Natural killer cell (primary cell): ENCODE measurements around the gene ZNF839. TPM values are rescaled to one million over a fixed set of nuclear protein-coding genes. Genes with fewer than 3 reads are reported as not detected.

Source experiments
- ATAC-seq, 3 donors: fragments of 150-1000 bp in 2 of 3; fragments of 200-7000 bp in 1 of 3; cut with Tn5 transposase; 1 replicate in 1 of 3; 2 replicates in 2 of 3; pipeline ENCODE4 v1.10.0; 2021; ENCODE audit warnings: mild to moderate bottlenecking in 2 of 3, moderate library complexity in 2 of 3
- DNase-seq, 2 donors: peaks; one replicate each; pipeline versions ENCODE4 v3.0.0 to v3.0.0-alpha.2; 2013 to 2021; ENCODE audit warnings: mixed read lengths in 1 of 2
- H3K27ac ChIP-seq: one replicate; pipeline ENCODE4 v1.5.1; 2013; ENCODE audit warnings: mild to moderate bottlenecking, low read length
- H3K27me3 ChIP-seq: one replicate; pipeline ENCODE4 v1.6.1; 2013; ENCODE audit warnings: low read length; ENCODE audit not compliant: control insufficient read depth, insufficient read depth
- H3K36me3 ChIP-seq: one replicate; pipeline ENCODE4 v1.6.1; 2013; ENCODE audit warnings: low read length; ENCODE audit not compliant: control insufficient read depth, insufficient read depth
- H3K4me1 ChIP-seq: one replicate; pipeline ENCODE4 v1.6.1; 2013; ENCODE audit warnings: low read length; ENCODE audit not compliant: control insufficient read depth, insufficient read depth
- H3K4me3 ChIP-seq: one replicate; pipeline ENCODE4 v1.5.1; 2013; ENCODE audit warnings: low read length
- H3K9me3 ChIP-seq: one replicate; pipeline ENCODE4 v1.6.1; 2013; ENCODE audit warnings: low read length; ENCODE audit not compliant: control insufficient read depth, insufficient read depth
- H3K27ac Mint-ChIP-seq, 2 donors: one replicate each; pipeline ENCODE4 v1.8.0; 2022; ENCODE audit warnings: mild to moderate bottlenecking in 2 of 2, mixed read lengths in 2 of 2, moderate library complexity in 1 of 2
- H3K27me3 Mint-ChIP-seq, 2 donors: one replicate each; pipeline ENCODE4 v1.8.0; 2022; ENCODE audit warnings: low read depth in 2 of 2, mixed read lengths in 2 of 2
- H3K36me3 Mint-ChIP-seq: one replicate; pipeline ENCODE4 v1.8.0; 2022; ENCODE audit warnings: mixed read lengths
- H3K4me1 Mint-ChIP-seq, 2 donors: one replicate each; pipeline ENCODE4 v1.8.0; 2022; ENCODE audit warnings: mixed read lengths in 2 of 2
- H3K4me3 Mint-ChIP-seq: one replicate; pipeline ENCODE4 v1.8.0; 2022; ENCODE audit warnings: mild to moderate bottlenecking, moderate library complexity, mixed read lengths
- H3K9me3 Mint-ChIP-seq, 2 donors: one replicate each; pipeline ENCODE4 v1.8.0; 2022; ENCODE audit warnings: mixed read lengths in 2 of 2
- CTCF ChIP-seq: fragments of 200-600 bp; IDR thresholded peaks from one replicate; pipeline ENCODE4 v1.8.0; 2022; ENCODE audit warnings: antibody characterized with exemption
- WGBS: methylation state at CpG from one replicate; pipeline ENCODE4 v1.1.7; 2013; ENCODE audit warnings: missing lambda C conversion rate; ENCODE audit not compliant: insufficient coverage; 5-methylcytosine and 5-hydroxymethylcytosine counted together
- intact Hi-C: fragments of 100-400 bp; cut with micrococcal nuclease; formaldehyde crosslinking; loops from one replicate; pipeline ENCODE4 v1.14.2; 2022
- total RNA-seq, 4 donors: library from RNA; stranded (reverse); fragments of 120-200 nt in 1 of 4; gene quantifications; one replicate each; pipeline versions ENCODE4 v1.2.3 to v1.2.4, GENCODE V29; 2013 to 2022

Gene ZNF839
- total RNA-seq, 3 donors from 2014 or later (not counting 1 experiment from before 2014, with no cell fraction given) = 13.3 to 20.4 (median 18.1) TPM

DNA sequence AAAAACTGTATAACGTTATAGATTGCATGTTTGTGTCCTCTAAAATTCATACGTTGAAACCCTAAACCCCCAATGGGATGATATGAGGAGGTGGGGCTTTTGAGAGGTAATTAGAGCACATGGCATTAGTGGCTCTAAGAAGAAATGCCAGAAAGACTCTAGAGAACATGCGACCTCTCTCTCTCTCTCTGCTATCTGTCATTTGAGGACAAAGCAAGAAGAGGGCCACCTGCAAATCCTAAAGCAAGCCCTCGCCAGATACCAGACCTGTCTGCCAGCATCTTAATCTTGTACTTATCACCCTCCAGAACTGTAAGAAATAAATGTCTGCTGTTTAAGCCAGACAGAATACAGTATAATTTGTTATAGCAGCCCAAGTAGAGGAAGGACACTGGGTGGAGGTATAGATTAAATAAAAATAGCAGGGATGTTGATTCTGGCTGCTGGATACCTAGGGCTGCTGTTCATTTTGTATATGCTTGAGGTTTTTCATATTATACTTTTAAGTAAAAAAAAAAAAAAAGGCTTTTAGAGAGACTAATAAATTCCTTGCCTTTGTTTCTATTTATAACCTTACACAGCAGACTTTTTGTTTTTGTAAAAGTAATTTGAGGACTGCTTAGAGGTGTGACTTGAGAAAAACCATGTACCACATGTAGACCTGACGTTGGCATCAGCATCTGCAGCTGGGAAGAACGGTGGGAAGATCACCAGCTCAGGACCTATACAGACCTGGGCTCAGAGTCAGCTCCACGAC lies 41.5 kb upstream of the ZNF839 start:
- intact Hi-C loops = no loop called here
- TF ChIP-seq CTCF = no peak
- H3K27ac ChIP-seq = no peak overlapping the region
- Mint-ChIP-seq H3K36me3 (no peaks in the 10 kb centered on the region), H3K4me1 (no peaks in the 10 kb centered on the region), H3K27me3 (no peaks in the 10 kb centered on the region), H3K9me3 (no peaks in the 10 kb centered on the region), H3K4me3 (no peak overlapping the region), H3K27ac (no peak overlapping the region)
- ATAC-seq (no peak), DNase-seq (no peak)
- H3K36me3 ChIP-seq = no peaks in the 10 kb centered on the region
- no peaks in the 10 kb centered on the region for H3K9me3 ChIP-seq
- H3K27me3 ChIP-seq = no peaks in the 10 kb centered on the region
- 90% methylated on average over 6 of the region's 7 CpGs for WGBS
- no peaks in the 10 kb centered on the region for H3K4me1 ChIP-seq
- no peak overlapping the region for H3K4me3 ChIP-seq

- H3K27ac ChIP-seq = no peak overlapping the region
- intact Hi-C loops = no loop called here
- Mint-ChIP-seq H3K27me3 (no peaks in the 10 kb centered on the region), H3K9me3 (no peaks in the 10 kb centered on the region), H3K4me1 (no peaks in the 10 kb centered on the region), H3K36me3 (no peaks in the 10 kb centered on the region), H3K4me3 (no peak overlapping the region), H3K27ac (no peak overlapping the region)
- ATAC-seq = no peak
- no peaks in the 10 kb centered on the region for H3K4me1 ChIP-seq
- no peak overlapping the region for H3K4me3 ChIP-seq
- no peak for DNase-seq
- no peaks in the 10 kb centered on the region for H3K36me3 ChIP-seq
- H3K9me3 ChIP-seq = no peaks in the 10 kb centered on the region
- no peak for TF ChIP-seq CTCF
- no peaks in the 10 kb centered on the region for H3K27me3 ChIP-seq
- WGBS = 90% methylated on average over 6 of the region's 6 CpGs
Measured at GRCh38 chr14:102278631-102278935, 41.0 kb upstream of the ZNF839 start.

- no peak for TF ChIP-seq CTCF
- no peak overlapping the region for H3K4me3 ChIP-seq
- H3K27ac Mint-ChIP-seq = no peak overlapping the region
- no peaks in the 10 kb centered on the region for H3K4me1 Mint-ChIP-seq
- H3K27ac ChIP-seq = no peak overlapping the region
- H3K27me3 ChIP-seq = no peaks in the 10 kb centered on the region
- no peaks in the 10 kb centered on the region for H3K9me3 Mint-ChIP-seq
- H3K36me3 ChIP-seq = no peaks in the 10 kb centered on the region
- DNase-seq (no peak), ATAC-seq (no peak)
- no peaks in the 10 kb centered on the region for H3K27me3 Mint-ChIP-seq
- no peaks in the 10 kb centered on the region for H3K36me3 Mint-ChIP-seq
- no peaks in the 10 kb centered on the region for H3K4me1 ChIP-seq
- no peak overlapping the region for H3K4me3 Mint-ChIP-seq
- no peaks in the 10 kb centered on the region for H3K9me3 ChIP-seq
- intact Hi-C loops = no loop called here
- 94% methylated on average over 2 of the region's 3 CpGs for WGBS
Measured at GRCh38 chr14:102279282-102279681, 40.3 kb upstream of the ZNF839 start.
